ENCODE data around the gene TUBA4A.
A peak's percentile ranks its signal among the peaks of the same experiment; 100 is the strongest.

- TF ChIP-seq SPI1 (IDR thresholded peaks at IDR 0.05; ENCODE audit: low read depth, low read length) (no peak), POLR2AphosphoS5 (IDR thresholded peaks at IDR 0.05; ENCODE audit: low read depth, low read length) (peak; percentile 62), TAF1 (IDR thresholded peaks at IDR 0.05; ENCODE audit: low read depth, low read length) (peak; percentile 52)
These were observed 25.6 kb upstream of the TUBA4A start, which contains the start of gene DNAJB2 for GRCh38 chr2:219279151-219279915.

Measured in GM12891 (cell line).